NCI-H748 (cell line): ENCODE results near the gene OSCP1.
"Not testable (repeated sequence)": the region's sequence is repeated elsewhere in the genome, so short reads cannot be mapped to it uniquely, and the experiment has no call there.

Source experiments
- DNase-seq: peaks from one replicate; lab custom pipeline; 2025; ENCODE audit not compliant: unreplicated experiment; lab: John Stamatoyannopoulos, UW

Gene OSCP1, protein sequence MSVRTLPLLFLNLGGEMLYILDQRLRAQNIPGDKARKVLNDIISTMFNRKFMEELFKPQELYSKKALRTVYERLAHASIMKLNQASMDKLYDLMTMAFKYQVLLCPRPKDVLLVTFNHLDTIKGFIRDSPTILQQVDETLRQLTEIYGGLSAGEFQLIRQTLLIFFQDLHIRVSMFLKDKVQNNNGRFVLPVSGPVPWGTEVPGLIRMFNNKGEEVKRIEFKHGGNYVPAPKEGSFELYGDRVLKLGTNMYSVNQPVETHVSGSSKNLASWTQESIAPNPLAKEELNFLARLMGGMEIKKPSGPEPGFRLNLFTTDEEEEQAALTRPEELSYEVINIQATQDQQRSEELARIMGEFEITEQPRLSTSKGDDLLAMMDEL

DNA sequence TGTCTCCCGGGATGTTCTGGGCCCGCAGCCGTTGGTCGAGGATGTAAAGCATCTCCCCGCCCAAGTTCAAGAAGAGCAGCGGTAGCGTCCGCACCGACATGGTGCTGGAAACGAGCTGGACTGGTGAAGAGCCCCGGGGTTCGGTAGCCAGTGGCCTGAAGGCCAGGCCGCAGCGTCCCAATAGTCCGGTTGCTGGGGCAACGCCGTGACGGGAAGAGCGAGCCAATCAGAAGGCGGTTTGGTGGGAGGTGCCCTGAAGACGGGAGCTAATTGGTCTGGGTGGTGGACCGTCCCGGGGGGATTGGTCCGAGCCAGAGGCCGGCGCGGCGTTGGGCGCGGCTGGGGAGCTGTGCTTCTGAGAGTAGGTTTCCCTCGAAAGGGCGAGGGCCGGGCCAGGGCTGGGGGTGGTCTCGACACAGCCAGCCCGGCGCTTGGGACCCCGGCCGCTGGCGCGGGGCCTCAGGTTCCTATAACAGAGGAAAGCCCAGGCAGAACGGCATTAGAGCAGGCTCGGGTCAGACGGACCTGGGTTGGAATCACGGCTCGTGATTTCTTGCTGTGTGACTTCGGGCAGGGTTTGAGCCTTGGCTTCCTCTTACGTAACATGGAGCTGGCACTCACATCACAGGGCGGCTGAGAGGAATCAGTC lies at the start of gene OSCP1:
OSCP1 (minus strand) TSS at position 182 of the 649 bp plus-strand sequence; CDS start at position 100, 82 bp downstream.
- DNase-seq: peak; percentile 93

DNA sequence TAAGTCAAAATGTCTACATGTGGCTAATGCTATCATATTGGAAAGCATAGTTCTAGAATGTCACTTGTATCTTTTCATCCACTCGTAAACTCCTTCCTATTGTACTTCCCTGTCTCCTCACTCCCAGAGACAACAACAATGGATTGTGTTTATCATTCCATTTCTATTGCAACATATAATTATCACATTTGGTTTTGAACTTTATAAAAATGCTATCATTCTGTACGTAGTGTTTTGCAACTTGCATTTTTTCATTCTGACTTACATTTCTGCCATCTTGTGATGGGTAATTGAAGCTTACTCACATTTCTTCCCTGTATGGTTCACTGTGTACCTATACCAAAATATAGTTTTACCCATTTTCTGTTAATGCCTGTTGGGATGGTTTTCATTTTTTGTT lies 47.0 kb upstream of the OSCP1 start:
- DNase-seq: no peak

DNA sequence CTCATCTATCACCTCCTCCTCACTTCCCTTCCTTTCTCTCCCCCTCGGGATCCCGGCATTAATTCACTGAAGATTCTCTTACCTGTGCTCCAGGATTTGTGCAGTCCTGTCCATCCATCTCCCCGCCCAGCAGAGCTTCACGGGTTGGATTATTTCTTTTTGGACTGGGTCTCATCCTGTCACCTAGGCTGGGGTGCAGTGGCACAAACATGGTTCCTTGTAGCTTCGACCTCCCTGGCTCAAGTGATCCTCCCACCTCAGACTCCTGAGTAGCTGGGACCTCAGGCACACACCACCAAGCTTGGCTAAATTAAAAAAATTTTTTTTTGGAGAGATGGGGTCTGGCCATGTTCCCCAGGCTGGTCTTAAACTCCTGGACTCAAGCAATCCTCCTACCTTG lies 44.7 kb upstream of the OSCP1 start:
- DNase-seq: no peak

DNA sequence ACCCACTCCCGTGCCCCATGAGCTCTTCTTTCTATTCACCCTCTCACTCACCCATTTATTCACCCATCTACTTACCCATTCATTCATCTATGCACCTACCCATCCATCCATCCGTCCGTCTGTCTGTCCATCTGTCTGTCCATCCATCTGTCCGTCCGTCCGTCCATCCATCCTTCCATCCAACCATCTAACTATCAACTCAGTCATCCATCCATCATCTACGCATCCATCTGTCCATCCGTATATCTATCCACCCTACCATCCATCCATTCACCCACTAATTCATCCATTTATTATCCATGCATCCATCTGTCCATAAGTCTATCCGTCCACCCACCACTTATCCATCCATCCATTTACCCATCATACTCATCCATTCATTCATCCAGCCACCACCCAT lies 43.3 kb upstream of the OSCP1 start:
- DNase-seq: no peak

DNA sequence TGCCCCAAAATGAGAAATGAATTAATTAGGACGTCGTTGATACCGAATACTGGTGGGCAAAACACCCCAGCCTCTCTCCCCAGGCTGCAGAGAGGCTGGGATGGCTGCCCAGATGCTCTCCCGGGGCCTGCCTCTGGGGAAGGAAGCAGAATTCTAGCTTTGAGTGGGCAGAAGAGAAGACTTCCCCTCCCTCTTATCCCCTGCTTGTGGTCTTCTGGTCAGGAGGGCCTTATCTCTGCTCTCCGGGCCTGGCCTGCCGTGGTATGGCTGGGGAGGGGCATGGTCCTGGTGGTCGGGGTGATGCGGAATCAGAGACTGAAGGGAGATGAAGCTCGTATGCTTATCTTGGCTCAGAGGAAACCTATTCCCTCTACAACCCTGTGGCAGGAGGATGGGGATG lies 42.2 kb upstream of the OSCP1 start:
- no peak for DNase-seq

DNA sequence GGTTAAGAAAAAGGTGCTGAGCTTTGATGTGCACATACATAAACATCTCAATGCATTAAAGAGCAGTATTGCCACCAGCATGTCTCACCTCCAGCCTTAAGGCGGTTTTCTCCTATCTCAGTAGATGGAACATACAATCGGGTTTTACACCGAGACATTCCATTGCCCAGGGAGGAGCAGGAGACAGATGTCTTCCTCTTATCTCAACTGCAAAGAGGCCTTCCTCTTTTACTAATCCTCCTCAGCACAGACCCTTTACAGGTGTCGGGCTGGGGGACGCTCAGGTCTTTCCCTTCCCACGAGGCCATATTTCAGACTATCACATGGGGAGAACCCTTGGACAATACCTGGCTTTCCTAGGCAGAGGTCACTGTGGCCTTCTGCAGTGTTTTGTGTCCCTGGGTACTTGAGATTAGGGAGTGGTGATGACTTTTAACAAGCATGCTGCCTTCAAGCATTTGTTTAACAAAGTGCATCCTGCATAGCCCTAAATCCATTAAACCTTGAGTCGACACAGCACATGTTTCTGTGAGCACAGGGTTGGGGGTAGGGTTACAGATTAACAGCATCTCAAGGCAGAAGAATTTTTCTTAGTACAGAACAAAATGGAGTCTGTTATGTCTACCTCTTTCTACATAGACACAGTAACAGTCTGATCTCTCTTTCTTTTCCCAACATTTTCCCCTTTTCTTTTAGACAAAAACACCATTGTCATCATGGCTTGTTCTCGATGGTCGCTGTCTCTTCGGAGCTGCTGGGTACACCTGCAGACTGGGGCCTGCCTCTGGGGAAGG lies 39.2 kb upstream of the OSCP1 start:
- not testable (repeated sequence) for DNase-seq

DNA sequence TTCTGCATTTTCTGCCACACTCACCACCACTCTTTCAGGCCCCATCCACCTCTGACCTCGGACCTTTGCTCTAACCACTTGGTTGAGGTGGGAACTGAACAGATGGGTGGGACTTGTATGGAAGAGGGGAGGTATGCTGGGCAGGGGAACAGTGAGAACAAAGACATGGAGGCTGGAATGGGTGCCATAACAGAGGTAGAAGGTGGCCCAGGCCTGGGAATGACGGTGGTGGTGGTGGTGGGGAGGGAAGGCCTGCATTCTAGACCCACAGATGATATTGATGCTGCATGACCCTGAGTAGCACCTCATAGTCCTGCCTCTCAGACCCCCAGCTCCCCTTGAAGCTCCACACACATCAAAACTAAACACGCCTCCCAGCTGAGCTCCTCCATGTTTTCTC lies 37.7 kb upstream of the OSCP1 start:
- DNase-seq: no peak

DNA sequence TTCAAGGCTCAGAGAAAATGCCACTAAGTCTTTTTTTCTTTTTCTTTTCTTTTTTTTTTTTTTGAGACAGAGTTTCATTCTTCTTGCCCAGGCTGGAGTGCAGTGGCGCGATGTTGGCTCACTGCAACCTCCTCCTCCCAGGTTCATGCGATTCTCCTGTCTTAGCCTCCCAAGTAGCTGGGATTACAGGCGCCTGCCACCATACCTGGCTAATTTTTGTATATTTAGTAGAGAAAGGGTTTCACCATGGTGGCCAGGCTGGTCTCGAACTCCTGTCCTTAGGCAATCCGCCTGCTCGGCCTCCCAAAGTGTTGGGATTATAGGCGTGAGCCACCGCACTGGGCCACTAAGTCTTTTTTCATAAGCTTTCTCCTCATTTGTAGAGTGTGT lies 37.1 kb upstream of the OSCP1 start:
- DNase-seq: not testable (repeated sequence)

DNA sequence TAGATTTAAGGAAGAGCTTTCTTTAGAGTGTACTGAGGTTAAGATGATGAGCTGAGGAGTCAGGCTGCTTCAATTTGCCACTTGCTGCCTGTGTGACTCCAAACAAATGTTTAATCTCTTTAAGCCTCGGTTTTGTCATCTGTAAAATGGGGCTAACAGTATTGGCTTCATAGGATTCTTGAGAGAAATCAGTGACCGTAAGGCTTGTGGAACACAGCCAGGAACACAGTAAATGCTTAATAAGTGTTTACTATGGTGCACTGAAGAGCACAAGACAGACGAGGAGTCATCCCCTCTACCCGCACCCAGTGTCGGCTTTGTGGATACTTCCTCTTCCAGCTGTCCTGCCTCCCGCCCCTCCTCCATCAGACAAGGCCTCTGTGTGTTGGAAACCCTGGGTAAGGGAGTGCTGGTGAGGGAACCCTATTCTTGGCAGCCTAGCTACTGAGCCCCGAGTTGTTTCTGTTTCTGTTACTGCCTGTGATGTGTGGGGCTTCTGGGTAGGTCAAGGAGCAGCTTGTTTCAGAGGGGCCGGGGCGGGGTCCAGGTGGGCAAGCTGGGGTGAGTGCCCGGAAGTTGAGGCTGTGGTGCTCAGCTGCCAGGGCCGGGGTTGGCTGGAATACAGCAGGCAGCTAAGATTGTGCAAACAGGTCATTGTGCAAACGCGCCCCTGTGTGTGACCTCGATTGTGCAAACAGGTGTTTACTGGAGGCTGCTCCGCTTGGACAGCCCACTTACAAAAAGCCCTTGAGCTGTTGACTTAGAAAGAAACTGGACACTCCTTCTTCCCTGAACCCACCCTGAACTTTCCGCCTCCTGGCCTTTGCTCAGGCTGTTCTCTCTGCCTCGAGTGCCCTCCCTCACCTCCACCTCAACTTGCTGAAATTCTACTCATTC lies 36.4 kb upstream of the OSCP1 start:
- peak; percentile 77 for DNase-seq

DNA sequence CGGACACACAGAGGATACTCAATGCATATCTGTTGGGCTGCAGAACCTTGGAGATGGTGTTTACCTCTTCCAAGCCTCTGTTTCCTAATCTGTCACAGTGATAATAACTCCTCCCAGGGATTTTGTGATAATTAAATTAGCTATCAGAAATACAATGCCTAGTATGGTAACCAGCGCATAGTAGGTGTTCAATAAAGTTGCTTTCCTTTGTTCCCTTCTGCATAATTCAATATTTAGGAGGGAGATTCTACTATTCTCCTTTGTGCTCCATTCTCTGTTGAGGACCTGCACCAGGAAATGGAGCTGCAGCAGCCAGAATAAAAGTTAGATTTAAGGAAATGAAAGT lies 35.8 kb upstream of the OSCP1 start:
- DNase-seq: no peak

DNA sequence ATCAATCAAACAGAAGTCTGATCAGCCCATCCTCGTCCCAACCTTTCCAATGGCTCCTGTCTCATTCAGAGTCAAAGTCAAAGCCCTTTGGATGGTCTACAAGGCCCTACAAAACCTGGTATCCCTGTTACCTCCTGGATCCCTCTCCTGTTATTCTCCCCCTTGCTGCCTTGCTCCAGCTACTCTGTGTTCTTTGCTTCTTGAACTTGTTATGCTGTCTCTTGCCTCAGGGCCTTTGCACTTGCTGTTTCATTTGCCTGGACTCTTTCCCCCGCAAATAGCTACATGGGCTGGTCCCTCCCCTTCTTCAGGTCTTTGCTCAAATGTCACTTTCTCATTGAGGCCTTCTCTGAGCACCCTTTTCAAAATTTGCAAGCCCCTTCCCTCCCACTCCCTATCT lies 33.8 kb upstream of the OSCP1 start:
- no peak for DNase-seq

DNA sequence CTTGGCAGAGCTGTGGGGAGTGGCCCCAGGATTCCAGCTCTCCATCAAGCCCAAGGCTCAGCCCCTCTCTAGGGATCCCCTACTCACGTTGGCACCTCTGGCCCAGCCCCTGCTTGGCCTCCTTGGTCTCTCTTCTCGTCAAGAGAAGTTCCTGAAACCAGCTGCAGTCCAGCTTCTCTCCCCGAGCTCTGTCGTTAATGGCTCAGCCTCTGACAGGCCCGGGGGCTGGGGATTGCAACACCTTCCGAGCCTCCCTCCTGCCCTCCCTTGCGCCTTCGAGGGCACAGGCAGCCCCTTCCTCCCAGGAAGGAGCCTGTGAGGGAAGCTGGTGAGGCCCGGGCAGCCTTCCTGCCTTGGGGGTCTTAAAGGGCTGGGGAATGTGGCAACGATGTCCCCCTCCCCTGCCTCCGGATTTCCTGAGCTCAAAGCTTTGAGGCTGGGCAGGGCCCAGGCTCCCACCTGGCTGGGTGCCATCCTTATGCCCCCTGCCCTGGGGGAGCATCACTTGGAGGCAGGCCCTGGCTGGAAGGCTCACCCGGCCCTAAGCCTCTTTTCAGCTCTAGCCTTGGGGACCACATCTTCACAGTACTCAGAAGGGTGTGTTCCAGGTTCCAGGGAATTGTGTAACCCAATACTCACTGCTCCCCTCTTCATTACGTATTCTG lies 32.6 kb upstream of the OSCP1 start, which contains the start of gene CSF3R:
CSF3R (minus strand) TSS at position 190 of the 665 bp plus-strand sequence. CDS start 3,417 bp downstream, outside the sequence.
- DNase-seq: no peak

DNA sequence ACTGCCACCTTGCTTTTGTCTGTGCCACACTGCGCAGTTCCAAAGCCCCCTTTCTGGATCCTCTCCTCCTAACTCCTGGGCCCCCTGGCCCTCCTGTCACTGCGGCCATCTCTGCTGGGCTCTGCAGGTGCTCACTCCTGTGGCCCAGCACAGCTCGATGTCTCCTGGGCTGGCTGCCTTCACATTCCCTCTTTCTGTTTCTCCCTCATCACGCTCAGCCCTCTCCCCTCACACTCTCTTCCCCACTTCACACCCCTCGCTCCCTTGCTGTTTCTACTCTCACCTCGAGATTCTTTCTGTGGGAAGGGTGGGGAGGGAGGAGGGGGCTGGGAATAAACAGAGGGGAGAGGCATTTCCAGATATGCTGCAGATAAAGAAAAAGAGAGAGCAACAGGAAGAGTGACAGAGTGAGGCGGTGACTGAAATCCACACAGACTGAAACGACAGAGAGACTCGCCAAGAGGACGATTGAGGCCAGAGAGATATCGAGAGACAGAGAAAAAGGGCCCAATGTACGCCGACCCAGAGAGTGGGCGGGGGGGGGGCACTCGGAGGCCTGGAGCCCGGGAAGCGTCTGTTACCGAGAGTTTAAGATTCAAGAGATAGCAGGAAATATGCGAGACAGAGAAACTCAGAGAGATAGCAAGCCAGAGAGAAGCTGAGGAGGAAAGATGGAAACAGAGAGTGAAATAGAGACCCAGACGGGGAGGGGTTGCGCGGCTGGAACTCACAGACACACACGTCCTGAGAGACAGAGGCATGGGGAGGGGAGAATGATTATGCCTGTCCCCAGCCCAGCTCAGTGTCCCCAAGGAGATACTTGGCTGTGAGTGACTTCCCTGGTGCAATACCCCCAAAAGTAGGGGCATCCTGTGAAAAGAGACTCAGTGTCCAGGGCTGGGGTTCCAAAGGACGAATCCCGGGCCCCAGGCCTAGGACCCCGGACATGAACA lies 31.8 kb upstream of the OSCP1 start:
- DNase-seq: no peak

DNA sequence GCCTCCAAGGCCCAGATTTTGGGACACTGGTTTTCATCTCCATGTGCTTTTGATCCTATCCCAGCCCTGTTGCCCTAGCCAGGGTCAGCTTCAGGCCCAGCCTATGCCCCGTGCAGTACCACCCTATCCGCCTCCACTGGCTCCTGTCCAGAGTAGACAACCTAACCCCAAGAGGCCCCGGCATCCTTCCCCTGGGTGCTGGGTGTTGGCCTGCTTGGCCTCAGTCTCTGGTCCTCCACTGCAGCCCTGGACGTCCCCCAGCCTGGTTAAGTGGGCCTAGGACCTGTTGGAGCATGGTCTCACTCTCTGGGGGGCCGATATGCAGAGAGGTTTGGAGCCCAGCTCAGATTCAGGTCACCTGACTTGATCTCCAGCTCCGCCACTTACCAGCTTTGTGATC lies 30.8 kb upstream of the OSCP1 start:
- DNase-seq: no peak

DNA sequence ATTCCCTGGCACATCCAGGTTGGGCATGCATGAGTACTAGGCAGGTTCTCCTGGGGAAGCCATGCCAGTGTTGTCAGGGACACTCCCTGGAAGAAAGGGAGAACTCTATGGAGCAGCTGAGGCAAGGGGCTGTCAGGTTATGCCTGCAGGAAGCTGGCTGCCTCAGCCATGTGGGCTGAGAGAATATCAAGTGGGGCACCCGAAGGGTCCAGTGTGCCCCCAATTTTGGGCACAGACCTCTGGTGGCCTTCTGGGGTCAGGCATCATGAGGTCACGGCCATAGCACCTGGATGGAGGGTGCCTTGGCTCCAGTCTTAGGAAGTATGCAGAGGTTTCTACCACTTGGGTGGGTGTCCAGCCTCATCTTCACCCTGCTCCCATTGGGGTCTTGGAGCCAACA lies 29.9 kb upstream of the OSCP1 start:
- no peak for DNase-seq

DNA sequence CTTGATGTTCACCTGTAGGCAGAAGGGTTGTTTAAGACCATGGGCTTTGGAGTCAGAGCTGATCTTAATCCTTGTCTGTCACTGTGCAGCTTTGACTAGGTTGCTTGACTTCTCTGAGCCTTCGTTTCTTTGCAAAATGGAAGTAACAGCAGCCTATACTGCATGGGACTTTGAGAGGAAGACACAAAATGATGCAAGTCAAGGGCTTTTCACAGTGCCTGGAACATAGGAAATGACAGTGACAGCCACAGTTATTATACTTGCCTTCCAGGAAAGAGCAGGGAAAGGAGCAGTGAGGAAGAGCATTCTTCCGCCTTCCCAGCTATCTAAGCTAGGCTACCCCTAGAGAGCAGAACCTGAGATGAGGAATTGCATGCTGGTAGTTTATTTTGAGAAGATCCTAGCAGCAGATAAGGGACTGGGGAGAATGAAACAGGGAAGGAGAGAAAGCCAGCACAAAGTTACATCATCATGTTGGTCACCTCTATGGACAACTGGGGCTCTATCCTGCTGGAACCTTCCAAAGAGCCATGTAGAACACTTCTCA lies 29.3 kb upstream of the OSCP1 start:
- DNase-seq: no peak

DNA sequence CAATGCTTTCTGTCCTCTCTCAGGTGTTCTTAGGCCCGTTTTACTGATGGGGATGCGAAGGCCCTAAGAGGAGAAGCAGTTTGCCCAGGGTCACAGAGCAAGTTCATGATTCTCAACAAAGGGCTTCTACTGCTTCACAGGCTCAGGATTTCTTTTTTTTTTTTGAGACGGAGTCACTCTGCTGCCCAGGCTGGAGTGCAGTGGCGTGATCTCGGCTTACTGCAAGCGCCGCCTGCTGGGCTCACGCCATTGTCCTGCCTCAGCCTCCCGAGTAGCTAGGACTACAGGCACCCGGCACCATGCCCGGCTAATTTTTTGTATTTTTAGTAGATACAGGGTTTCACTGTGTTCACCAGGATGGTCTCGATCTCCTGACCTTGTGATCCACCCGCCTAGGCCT lies 27.4 kb upstream of the OSCP1 start:
- DNase-seq: not testable (repeated sequence)

DNA sequence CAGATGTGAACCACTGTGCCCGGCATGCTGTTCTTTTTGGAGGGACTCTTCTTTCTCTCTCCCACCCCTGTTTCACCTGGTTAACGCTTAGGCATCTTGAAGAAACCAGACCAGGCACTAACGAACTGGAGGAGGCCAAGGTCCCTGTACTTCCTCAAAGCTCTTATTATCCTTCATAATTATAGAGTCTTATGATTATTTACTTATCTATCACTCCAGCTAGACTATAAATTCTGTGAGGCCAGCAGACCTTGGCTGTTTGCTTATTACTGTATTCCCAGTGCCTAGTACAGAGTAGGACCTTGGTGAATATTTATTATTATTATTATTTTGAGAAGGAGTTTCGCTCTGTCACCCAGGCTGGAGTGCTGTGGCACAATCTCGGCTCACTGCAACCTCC lies 26.7 kb upstream of the OSCP1 start:
- DNase-seq: no peak
